HG03565 (cell line): ENCODE results near the gene BBLN.
"Not testable (repeated sequence)": the region's sequence is repeated elsewhere in the genome, so short reads cannot be mapped to it uniquely, and the experiment has no call there.

Source experiments
- ATAC-seq: cut with Tn5 transposase; IDR thresholded peaks from one replicate; pipeline ENCODE4 v1.9.1; 2021; ENCODE audit warnings: mild to moderate bottlenecking, moderate library complexity; ENCODE audit not compliant: unreplicated experiment

The BBLN gene, protein sequence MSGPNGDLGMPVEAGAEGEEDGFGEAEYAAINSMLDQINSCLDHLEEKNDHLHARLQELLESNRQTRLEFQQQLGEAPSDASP

DNA sequence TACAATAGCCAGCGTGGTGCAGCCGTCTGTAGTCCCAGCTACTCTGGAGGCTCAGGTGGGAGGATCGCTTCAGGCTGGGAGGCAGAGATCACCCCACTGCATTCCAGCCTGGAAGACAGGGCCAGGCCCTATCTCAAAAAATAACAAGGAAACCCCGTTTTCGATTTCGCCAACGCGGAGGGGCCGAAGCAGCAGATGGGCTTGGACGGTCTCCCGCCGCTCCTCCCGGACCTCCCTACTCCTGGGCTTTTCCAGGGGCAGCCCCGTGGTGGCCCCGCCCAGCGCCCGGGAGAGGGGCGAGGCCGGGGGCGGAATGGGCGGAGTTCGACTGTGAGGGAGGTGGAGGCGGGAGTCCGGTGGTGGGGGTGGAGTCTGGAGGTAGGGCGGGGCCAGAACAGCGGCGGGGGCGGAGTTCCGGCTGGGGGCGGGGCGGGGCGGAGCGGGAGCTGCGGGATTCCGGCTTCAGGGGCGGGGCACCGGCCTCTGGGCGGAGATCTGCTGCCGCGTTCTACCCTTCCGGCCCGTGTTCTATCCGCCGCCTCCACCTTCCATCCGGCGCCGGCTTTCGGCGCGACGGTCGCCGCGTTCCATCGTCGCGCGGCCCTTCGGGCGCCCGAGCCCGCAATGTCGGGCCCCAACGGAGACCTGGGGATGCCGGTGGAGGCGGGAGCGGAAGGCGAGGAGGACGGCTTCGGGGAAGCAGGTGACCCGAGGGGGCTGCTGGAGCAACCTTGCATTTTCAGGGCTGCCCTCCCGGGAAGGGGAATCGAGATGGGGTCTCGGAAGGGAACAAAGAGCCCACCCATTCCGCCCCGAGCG lies at the start of gene BBLN:
Gene BBLN (plus strand): TSS at position 482 of the 819 bp plus-strand sequence. CDS start 143 bp downstream, at position 625.
- peak; percentile 70 for ATAC-seq

DNA sequence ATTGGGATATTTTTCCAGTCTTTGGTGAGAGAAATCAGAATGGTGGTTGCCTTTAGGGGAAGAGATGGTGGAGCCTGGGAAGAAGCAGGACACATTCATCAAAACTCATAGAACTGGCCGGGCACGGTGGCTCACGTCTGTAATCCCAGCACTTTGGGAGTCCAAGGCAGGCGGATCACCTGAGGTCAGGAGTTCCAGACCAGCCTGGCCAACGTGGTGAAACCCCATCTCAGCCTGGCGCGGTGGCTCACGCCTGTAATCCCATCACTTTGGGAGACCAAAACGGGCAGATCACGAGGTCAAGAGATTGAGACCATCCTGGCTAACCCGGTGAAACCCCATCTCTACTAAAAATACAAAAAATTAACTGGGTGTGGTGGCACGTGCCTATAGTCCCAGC lies 48.3 kb upstream of the BBLN start:
- ATAC-seq = not testable (repeated sequence)

DNA sequence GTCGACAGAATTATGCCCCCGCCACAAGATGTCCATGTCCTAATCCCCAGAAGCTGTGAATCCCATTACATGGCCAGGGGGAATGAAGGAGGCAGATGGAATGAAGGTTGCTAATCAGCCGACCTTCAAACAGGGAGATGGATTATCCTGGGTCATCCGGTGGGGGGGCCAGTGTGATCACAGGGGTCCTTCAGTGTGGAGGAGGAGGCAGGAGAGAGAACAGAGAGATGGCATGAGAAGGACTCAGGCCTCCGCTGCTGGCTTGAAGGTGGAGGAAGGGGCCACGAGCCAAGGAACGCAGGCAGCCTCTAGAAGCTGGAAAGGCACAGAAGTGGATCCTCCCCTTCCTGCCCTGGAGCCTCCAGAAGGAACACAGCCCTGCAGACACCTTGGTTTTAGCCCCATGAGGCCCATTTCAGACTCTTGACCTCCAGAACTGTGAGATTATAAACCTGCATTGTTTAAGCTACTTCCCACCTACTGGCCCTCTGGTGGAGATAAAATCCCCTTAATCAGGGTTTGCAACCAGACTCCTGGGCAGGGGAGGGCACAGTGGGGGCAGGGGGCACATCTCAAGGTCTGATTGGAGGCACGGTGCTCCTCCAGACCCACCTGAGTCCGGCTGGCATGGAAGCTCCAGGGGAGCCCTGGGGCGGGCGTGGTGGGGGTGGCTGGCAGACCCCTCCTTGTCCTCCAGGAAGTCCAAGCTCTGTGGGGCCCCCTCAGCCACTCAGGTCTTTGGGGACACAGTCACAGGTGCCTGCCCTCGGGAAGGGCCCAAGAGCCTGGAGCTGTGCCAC lies 46.3 kb upstream of the BBLN start:
- ATAC-seq = no peak

DNA sequence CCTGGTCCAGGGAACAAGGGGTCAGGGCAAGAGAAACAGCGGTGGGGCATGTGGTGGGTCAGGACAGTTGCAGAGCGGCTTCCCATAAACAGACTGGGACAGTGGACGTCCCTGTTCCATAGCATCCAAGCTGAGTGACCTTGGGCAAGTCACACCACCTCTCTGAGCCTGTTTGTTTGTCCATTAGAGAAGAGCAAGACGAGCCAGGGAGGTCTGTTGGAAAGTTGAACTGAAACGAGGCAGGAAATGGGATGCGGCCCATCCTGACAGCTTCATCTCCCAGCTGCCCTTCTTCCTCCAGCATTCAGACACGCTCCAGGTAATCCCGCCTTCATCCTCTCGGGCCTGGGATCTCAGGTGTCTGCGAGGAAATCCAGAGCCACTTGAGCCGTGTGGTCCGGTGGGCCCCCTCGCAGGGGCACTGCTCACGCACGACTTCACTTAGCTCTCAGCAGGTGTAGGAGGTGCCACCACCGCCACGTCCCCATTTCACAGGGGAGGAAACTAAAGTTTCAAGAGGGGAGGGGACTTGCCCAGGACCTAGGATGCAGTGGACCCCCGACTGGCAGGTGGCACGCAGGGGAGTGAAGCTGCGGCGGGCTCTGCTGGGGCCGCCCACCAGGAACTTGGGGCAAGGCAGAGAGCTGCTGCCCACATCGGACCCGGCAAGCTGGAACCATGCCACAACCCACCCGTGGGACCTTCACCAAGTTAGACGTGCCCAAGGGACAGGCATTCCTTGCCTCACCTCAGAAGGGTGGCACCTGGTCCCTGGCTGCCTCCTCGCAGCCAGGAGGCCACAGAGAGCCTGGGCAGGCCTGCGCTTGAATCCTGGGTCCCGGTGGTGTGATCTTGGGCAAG lies 45.5 kb upstream of the BBLN start:
- no peak for ATAC-seq

DNA sequence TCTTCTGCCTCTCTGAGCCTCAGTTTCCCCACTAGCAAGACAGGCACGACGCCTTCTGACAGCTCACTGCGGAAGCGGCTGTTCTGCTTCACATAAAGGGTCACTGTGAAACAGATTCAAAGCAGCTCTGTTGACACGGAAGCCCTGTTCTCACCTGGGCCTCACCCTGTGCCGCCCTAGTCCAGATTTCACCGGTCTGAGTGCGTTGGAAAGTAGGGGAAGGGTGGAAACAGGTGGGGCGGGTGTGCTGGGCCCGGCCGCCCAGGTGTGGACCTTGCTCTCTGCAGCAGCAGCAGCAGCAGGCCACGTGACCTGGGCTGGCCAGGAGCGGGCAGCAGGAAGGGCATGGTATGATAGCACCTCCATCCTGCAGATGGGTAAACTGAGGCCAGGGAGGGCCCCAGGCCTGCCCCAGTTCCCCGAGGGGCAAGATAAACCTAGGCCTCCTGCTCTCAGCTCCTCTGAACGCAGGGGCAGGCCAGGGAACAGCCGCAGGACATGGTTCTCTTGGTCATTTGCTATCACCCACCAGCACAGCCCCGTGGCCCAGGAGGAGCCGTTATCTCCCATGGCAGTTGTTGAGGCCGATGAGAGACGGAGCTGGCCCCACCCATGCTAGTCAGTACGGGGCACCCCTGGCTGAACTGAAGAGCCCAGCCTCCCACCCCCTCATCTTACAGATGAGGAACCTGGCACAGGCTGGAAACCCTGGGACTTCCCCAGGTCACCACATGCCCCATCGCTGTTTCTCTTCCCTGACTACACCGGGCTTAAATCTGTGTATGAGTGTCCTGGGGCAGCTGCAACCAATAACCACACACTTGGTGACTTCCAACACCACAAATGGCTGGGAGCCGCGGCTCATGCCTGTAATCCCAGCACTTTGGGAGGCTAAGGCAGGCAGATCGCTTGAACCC lies 44.6 kb upstream of the BBLN start:
- ATAC-seq = no peak

DNA sequence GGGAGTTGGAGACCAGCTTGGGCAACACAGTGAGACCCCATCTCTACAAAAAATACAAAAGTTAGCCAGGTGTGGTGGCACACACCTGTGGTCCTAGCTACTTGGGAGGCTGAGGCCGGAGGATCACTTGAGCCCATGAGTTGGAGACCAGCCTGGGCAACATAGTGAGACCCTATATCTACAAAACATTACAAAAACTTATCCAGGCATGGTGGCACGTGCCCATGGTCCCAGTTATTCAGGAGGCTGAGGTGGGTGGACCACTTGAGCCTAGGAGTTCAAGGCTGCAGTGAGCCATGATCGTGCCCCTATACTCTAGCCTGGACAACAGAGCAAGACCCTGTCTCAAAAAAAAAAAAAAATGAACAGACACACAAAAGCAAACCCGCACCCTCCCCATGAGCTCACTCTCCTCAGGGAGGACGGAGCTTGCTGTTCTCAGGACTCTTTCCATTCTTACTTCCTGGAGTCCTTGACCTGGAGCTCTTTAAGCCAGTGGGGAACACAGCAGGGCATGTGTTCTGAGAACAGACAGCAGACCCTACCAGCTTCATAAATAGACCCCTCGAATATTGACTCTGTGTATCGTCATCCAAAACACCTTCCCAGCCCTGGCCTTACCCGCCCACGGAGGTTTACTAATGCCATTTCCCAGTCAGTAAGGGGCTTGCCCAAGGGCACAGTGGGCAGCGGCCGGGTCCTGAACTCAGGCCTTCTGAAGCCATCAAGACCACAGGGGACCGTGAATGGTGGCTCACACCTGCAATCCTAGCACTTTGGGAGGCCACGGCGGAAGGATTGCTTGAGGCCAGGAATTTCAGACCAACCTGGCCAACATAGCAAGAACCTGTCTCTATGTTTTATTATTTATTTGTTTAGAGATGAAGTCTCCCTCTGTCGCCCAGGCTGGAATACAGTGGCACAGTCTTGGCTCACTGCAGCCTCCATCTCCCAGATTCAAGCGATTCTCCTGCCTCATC lies 43.7 kb upstream of the BBLN start:
- ATAC-seq = no peak

DNA sequence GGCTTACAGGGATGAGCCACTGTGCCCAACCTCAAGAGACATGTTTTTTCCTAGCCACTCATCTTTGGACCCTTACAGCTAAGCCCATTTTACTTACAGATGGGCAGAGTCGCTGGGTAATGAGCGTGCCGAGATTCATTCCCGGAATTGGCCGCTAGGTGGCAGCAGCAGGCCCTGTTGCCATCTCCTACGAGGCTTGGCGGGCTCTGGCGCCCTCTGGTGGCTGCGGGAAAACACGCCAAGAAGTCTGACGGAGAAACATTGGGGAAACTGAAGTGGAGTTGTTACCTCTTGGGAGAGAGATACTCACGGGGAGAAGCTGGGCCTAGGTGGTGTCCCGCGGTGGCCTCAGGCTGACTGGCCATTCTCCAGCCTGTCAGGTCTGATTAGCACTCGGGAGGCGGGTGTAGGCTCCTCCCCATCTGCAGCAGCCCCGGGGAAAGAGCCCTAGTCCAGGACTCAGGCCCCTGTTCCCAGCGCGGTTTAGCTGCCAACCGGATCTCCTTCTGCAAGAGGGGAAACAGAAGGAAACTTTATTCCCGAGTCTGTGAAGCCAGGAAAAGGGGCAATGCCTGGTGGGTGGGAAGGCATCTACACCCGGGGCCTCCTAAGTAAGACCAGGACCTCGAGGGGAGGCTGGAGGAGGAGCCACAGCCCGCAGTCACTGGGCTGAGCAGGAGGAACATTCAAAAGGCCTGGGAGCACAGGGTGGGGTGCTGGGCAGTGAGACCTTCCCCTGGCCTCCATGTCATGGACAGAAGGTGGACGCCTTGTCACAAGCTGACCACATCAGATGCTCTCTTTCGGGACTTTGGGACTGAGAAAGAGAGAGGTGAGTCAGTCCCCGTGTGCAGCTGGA lies 42.2 kb upstream of the BBLN start:
- ATAC-seq = no peak

DNA sequence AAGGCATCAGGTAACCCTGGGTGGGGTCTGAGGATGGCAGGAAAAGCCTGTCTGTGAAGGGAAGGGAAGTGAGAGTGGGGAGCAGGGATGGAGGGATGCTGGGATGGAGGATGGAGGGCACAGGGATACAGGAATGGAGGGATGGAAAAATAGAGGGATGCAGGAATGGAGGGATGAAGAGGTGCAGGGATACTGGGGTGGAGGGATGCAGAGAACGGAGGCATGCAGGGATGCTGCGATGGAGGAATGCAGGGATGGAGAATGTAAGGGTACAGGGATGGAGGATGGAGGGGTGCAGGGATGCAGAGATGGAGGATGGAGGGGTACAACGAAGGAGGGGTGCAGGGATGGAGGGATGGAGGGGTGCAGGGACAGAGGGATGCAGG lies 41.6 kb upstream of the BBLN start:
- no peak for ATAC-seq

DNA sequence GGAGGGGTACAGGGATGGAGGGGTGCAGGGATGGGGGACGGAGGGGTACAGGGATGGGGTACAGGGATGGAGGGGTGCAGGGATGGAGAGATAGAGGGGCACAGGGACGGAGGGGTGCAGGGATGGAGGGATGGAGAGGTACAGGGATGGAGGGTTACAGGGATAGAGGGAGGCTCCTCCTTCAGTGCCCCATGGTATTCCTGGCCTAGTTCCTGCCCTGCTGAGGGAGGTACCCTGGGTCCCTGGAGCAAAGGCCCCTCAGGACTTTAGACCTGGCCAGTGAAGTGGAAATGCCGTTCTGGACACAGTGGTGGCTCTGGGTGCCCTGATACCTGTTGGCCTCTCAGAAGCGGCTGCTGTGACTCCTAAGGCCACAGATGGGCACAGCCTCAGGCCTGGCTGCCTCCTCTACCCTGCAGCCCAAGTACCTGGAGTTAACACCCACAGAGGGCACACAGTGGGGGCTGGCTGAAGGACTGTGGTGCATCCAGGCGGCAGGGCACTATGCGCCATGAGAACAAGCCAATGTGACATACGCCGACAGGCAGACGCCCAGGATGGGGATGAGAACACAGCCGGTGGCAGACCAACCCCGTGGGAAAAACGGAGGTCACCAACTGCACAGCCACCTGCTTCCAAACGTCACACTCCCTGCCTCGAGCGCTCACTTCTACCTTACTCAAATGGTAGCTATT lies 40.9 kb upstream of the BBLN start:
- no peak for ATAC-seq

DNA sequence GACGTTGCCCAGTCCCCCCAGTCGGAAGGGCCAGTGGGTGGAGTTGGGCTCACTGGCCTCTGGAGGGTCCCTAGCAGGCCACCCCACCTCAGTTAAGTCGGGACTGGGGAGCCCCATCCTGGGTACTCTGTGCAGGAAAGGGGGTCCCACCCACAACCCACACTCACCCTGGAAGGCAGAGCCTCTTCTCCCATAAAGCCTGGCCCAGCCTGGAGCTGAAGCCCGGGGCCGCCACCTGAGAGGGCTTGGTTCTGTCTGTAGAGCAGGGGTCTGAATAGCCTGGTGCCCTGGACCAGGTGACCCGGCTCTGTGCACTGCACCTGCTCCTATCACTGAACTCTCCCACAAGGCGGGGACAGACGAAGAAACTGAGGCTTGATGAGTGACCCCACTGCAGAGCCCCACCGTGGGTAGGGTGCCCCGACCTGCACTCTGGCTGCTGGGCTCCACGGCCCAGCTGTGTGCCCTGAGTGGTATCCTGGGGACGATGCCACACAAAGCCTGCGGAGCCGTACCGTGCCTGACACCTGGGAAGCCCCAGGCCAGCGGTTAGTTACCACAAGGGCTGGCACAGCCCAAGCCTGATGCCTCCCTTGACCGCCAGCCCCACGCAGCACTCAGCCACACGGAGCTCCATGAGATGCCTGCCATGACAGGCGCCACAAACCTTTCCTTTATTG lies 39.9 kb upstream of the BBLN start:
- ATAC-seq = no peak

DNA sequence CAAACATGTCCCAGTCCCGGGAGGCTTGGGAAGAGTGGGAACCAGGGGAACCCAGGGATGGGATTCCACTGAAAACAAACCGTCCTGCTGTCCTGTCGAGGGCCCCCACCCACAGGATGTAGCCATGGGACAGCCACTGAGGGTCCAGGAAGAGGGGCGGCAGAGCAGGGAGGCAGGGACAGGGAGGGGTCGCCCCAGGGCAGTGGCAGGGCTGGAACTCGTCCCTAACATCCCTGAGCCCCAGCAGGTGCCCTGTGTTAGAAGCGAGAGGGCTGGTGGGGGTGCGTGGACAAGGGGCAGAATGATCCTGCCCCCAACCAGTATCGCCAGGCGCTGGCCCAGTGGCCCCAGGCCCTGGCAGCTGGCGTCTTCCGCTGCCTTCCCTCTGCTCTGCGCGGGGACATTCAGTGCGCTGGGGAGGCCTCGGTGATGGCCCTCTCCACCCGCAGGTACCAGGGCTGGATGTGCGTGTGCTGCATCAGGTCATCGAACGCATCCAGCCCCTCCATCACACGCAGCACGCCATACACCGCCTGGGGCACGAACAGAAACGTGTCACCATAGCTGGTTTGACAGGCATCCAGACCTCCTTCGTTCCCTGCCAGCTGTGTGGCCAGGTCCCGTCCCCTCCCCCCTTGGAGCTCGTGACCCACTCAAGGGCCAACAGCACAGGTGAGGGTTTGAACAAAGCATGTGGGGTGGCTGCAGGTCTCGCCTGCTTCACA lies 39.2 kb upstream of the BBLN start:
- no peak for ATAC-seq

DNA sequence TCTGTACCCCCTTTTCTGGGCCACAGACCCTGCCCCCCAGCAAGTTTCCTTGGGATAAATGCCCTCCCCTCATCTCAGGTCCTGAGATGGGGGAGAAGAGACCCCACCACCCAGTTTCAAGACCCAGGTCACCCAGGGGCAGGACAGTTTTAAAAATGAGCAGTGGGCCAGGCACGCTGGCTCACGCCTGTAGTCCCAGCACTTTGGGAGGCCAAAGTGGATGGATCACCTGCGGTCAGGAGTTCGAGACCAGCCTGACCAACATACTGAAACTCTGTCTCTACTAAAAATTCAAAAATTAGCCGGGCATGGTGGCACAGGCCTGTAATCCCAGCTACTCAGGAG lies 38.6 kb upstream of the BBLN start:
- ATAC-seq = no peak

DNA sequence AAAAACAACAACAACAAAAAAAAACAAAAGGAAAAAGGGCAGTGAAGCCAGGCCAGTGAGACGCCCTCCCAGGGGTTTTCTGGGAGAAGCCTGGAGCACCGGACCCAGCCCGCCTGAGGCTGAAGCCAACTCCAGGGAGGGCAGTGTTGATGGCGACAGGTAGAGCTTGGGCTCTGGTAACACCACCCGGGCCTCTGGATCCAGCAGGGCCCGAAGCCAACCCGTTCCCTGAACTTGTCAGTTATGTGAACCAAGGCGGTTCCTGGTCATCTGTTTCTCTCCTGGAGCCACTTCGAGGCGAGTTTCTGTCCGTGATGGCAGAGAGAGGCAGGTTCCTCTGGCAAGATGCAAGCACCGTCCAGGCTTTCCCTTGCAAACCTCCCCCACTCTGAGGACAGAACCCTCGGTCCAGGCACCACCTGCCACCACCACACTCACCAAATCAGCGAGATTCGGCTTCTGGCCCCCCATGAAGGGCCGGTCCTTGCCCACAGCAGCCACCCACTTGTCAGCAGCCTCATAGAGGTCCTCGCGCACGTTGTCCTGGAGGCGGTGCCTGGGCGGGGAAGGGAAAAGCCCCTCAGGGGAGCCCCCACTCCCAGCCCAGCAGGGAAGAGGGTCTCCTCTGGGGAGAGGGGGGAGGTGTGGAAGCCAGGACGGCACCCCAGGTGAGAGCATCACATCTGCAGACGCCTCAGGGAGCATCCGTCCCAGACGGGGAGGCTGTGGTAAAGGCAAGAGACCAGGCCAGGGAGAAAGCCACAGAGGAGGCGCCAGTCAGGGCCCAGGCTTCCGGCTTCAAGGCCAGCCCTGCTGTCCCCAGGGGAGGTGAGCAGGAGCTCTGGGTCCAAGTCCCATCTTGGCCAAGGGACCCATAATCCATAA lies 37.9 kb upstream of the BBLN start:
- no peak for ATAC-seq

DNA sequence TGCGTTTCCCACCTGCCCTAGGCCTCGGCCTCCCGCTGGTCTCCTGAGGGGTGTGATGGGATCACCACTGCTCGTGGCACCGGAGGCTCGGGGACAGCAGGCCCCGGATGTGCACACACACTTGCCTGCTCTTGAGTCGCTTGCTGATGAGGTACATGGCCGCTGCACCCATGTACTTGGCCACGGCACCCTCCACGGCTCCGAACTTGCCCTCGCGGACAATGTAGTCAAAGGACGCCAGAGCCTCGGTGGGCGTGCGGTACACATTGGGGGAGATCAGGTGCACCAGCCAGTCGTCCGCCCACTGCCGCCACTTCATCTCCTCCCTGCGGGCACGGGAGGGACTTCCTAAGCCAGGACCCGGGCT lies 37.3 kb upstream of the BBLN start:
- no peak for ATAC-seq

DNA sequence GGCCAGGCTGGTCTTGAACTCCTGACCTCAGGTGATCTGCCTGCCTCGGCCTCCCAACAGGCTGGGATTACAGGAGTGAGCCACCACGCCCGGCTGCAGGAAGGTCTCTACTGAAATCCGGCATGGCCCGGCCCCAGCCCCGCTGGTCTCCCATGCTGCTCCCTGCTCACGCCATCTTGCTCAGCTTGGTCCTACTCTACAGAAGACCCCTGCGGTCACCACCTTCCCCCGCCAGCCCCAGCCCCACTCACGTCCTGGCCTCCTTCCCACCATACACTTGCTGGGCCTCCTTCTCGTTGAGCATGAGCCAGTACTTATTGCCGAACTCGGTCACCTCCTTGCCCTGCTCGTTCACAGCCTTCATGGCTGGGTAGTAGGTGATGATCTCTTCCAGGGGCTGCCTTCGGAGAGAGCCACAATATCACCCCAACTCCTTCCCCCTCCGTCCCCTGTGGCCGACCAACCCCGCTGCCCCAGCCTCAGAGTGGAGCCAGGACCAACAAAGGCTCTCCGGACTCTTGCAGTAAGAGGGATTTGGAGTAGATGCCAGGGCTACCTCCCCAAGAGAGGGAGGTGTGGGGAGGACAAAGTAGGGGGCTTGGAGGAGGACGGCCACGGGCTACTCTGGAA lies 36.5 kb upstream of the BBLN start:
- no peak for ATAC-seq
